Neuronal stem cell (in vitro differentiated cells): ENCODE data around the gene CDSN.

ENCODE experiments used
- DNase-seq: peaks from one replicate; pipeline ENCODE4 v3.0.0-alpha.2; 2013; ENCODE audit warnings: low spot score
- H2AFZ ChIP-seq: one replicate; pipeline ENCODE4 v1.6.1; 2013; ENCODE audit warnings: mild to moderate bottlenecking, low read length, inconsistent platforms
- H2AK5ac ChIP-seq: 2 replicates; pipeline ENCODE4 v1.6.1; 2013; ENCODE audit warnings: low read depth, mild to moderate bottlenecking, inconsistent platforms, low read length, moderate library complexity, mixed read lengths
- H2BK120ac ChIP-seq: 2 replicates; pipeline ENCODE4 v1.6.1; 2013; ENCODE audit warnings: low read depth, mild to moderate bottlenecking, inconsistent platforms, low read length, moderate library complexity, mixed read lengths
- H2BK12ac ChIP-seq: one replicate; pipeline ENCODE4 v1.6.1; 2013; ENCODE audit warnings: low read length, inconsistent platforms
- H2BK15ac ChIP-seq: 2 replicates; pipeline ENCODE4 v1.6.1; 2013; ENCODE audit warnings: mild to moderate bottlenecking, low read length, inconsistent platforms, mixed read lengths
- H2BK5ac ChIP-seq: one replicate; pipeline ENCODE4 v1.6.1; 2013; ENCODE audit warnings: inconsistent platforms, mild to moderate bottlenecking, low read length, moderate library complexity
- H3K14ac ChIP-seq: one replicate; pipeline ENCODE4 v1.6.1; 2013; ENCODE audit warnings: low read length, inconsistent platforms
- H3K18ac ChIP-seq: 2 replicates; pipeline ENCODE4 v1.6.1; 2013; ENCODE audit warnings: low read length, inconsistent platforms
- H3K23ac ChIP-seq: 2 replicates; pipeline ENCODE4 v1.6.1; 2013; ENCODE audit warnings: low read depth, mild to moderate bottlenecking, mixed read lengths, low read length, inconsistent platforms; ENCODE audit not compliant: poor library complexity
- H3K27ac ChIP-seq: replicated peaks from 3 replicates; pipeline ENCODE4 v1.5.1; 2013; ENCODE audit warnings: low read length, inconsistent platforms
- H3K27me3 ChIP-seq, 3 experiments: 2 replicates each; pipeline ENCODE4 v1.6.1; 2013; ENCODE audit warnings: low read length in 3 of 3, mild to moderate bottlenecking in 2 of 3, inconsistent platforms in 1 of 3, low read depth in 1 of 3, mixed read lengths in 1 of 3, moderate library complexity in 1 of 3; ENCODE audit not compliant: control insufficient read depth in 3 of 3, insufficient read depth in 3 of 3
- H3K36me3 ChIP-seq, 2 donors: replicated peaks in 1 of 2; 2 replicates each; pipeline ENCODE4 v1.6.1; 2013; ENCODE audit warnings: low read length in 2 of 2; ENCODE audit not compliant: control insufficient read depth in 2 of 2, insufficient read depth in 2 of 2
- H3K4ac ChIP-seq: 2 replicates; pipeline ENCODE4 v1.6.1; 2013; ENCODE audit warnings: inconsistent platforms, mild to moderate bottlenecking, low read length, moderate library complexity
- H3K4me1 ChIP-seq, 2 donors: 1 replicate in 1 of 2; 2 replicates in 1 of 2; pipeline ENCODE4 v1.6.1; 2013; ENCODE audit warnings: low read length in 2 of 2, low read depth in 1 of 2; ENCODE audit not compliant: control insufficient read depth in 2 of 2, insufficient read depth in 1 of 2
- H3K4me2 ChIP-seq: one replicate; pipeline ENCODE4 v1.6.1; 2013; ENCODE audit warnings: mild to moderate bottlenecking, low read length, inconsistent platforms; ENCODE audit not compliant: insufficient read depth, poor library complexity, severe bottlenecking
- H3K4me3 ChIP-seq, 2 donors: 2 replicates each; pipeline ENCODE4 v1.5.1; 2013; ENCODE audit warnings: low read length in 2 of 2, mild to moderate bottlenecking in 2 of 2, inconsistent platforms in 1 of 2, moderate library complexity in 1 of 2
- H3K79me1 ChIP-seq: one replicate; pipeline ENCODE4 v1.6.1; 2013; ENCODE audit warnings: low read depth, mild to moderate bottlenecking, inconsistent platforms, low read length, moderate library complexity
- H3K9ac ChIP-seq: one replicate; pipeline ENCODE4 v1.6.1; 2013; ENCODE audit warnings: mild to moderate bottlenecking, low read depth, low read length, inconsistent platforms; ENCODE audit not compliant: poor library complexity
- H3K9me3 ChIP-seq, 2 donors: replicated peaks in 1 of 2; 2 replicates each; pipeline versions ENCODE3 to v1.6.1; 2013; ENCODE audit warnings: low read length in 2 of 2, mild to moderate bottlenecking in 2 of 2, inconsistent platforms in 1 of 2, low read depth in 1 of 2, mixed read lengths in 1 of 2, moderate library complexity in 1 of 2; ENCODE audit not compliant: control insufficient read depth in 2 of 2, insufficient read depth in 1 of 2
- H4K8ac ChIP-seq: one replicate; pipeline ENCODE4 v1.6.1; 2013; ENCODE audit warnings: low read depth, mild to moderate bottlenecking, inconsistent platforms, low read length, moderate library complexity
- H4K91ac ChIP-seq: one replicate; pipeline ENCODE4 v1.6.1; 2013; ENCODE audit warnings: low read length, low read depth, mild to moderate bottlenecking, inconsistent platforms; ENCODE audit not compliant: poor library complexity
- WGBS, 2 donors: extraction: QIAGEN DNeasy Blood & Tissue Kit; methylation state at CpG; one replicate each; pipeline ENCODE4 v1.1.7; 2013; ENCODE audit warnings: missing lambda C conversion rate in 2 of 2, mixed read lengths in 1 of 2; ENCODE audit not compliant: insufficient read length in 2 of 2, insufficient replicate concordance in 1 of 2; ENCODE audit errors: extremely low coverage in 2 of 2; 5-methylcytosine and 5-hydroxymethylcytosine counted together

CDSN gene

GRCh38 chr6:31114970-31115849 is 5.0 kb downstream of the CDSN start:
- Histone ChIP-seq H3K4ac (no peak overlapping the region), H3K14ac (no peak overlapping the region), H3K27ac (no peak overlapping the region), H3K4me2 (no peak overlapping the region), H2AK5ac (no peak overlapping the region), H4K8ac (no peak overlapping the region), H3K4me3 (peak overlapping the region in 1 of 2 donors; percentile 58), H3K36me3 (no peaks in the 10 kb centered on the region), H3K23ac (no peak overlapping the region), H2BK120ac (no peak overlapping the region), H3K27me3 (peaks cover 0 to 50% (median 0%) of the 10 kb centered on the region in 3 experiments), H2AFZ (peak overlapping the region; percentile 18), H2BK15ac (no peak overlapping the region), H3K9me3 (peaks cover 0 to 2% of the 10 kb centered on the region in 2 donors), H2BK5ac (no peak overlapping the region), H4K91ac (peak overlapping the region; percentile 49), H3K9ac (peak overlapping the region; percentile 15), H3K79me1 (no peaks in the 10 kb centered on the region), H3K4me1 (peaks cover 0 to 15% of the 10 kb centered on the region in 2 donors), H2BK12ac (no peak overlapping the region), H3K18ac (no peak overlapping the region)
- no CpG with 5 or more reads among the region's 9 CpGs for WGBS, 2 donors
- no peak for DNase-seq

DNA sequence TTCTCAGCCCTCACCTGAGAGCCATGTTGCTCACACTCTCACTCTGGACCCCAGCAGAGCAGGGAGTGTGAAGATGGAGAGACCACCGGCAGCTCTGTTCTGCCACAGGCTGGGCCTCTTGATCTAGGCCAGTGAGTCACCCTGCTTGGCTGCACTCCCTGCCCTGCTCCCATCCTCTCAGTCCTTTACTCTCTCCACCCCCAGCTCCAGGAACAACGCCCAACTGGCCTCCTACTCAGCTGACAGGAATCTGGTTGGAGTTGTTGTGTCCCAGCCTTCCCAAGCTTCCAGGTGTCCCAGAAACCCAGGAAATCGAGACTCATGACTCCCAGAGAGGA is 5.7 kb downstream of the CDSN start, which contains the start of gene PSORS1C1:
Gene PSORS1C1, plus strand, starts transcription at position 260 of the 338 bp plus-strand sequence. CDS start 14,833 bp downstream, outside the sequence.
- H3K18ac ChIP-seq = peak within 1 kb of the TSS; percentile 61
- H4K91ac ChIP-seq = peak within 1 kb of the TSS; percentile 49
- H4K8ac ChIP-seq = no peak within 1 kb of the TSS
- peak within 1 kb of the TSS; percentile 15 for H3K9ac ChIP-seq
- no peak within 1 kb of the TSS for H2BK15ac ChIP-seq
- H3K9me3 ChIP-seq = peaks cover 0 to 2% of the 10 kb centered on the region in 2 donors
- H2AK5ac ChIP-seq = no peak within 1 kb of the TSS
- H3K27ac ChIP-seq = no peak within 1 kb of the TSS
- no peak within 1 kb of the TSS for H3K4me2 ChIP-seq
- peak within 1 kb of the TSS; percentile 18 for H2AFZ ChIP-seq
- no peak within 1 kb of the TSS for H3K23ac ChIP-seq
- H3K27me3 ChIP-seq = peaks cover 0 to 55% (median 0%) of the 10 kb centered on the region in 3 experiments
- WGBS, 2 donors = no CpG with 5 or more reads among the region's 3 CpGs
- H3K4ac ChIP-seq = no peak within 1 kb of the TSS
- no peak within 1 kb of the TSS for H2BK12ac ChIP-seq
- H3K4me3 ChIP-seq = peak within 1 kb of the TSS in 1 of 2 donors; percentile 58
- H2BK5ac ChIP-seq = no peak within 1 kb of the TSS
- H3K14ac ChIP-seq = no peak within 1 kb of the TSS
- no peaks in the 10 kb centered on the region for H3K36me3 ChIP-seq
- H3K4me1 ChIP-seq = peaks cover 0 to 15% of the 10 kb centered on the region in 2 donors
- no peaks in the 10 kb centered on the region for H3K79me1 ChIP-seq
- no peak for DNase-seq
- H2BK120ac ChIP-seq = no peak within 1 kb of the TSS

DNA sequence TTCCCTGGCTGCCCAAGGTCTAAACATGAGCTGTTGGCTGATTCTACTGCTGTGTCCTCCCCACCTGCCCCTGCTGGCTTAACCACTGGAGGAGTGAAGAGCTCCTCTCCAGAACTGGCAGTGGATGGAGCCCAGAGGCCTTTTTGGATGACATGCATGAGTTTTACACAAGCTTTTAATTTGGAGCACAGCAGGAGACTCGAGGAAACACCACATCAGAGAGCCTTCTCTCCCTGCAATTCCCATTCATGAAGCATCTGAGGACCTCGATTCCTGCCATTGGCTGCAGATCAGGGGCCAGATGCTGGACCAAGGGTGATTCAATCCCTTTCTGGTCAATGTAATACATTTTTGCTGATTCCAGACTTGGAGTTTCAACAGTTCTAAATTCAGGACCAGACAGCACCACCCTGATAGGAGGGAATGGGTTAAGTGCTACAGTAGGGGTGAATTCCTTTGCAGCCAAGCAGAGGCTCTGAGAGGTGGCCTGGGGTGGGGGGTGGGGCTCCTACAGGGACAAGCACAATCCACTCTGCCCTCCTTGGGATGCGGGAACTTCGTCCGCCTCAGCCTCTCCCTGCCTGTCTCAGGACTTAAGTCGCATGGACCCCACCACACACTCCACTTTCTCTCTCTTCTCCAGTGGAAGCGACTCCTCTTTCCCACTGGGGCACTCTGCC is 6.2 kb downstream of the CDSN start:
- H3K9me3 ChIP-seq = peaks cover 0 to 2% of the 10 kb centered on the region in 2 donors
- no peak overlapping the region for H3K18ac ChIP-seq
- H3K79me1 ChIP-seq = no peaks in the 10 kb centered on the region
- no peak overlapping the region for H3K4me2 ChIP-seq
- H2BK12ac ChIP-seq = no peak overlapping the region
- no peak overlapping the region for H2AK5ac ChIP-seq
- no peak overlapping the region for H2BK5ac ChIP-seq
- H2BK120ac ChIP-seq = no peak overlapping the region
- DNase-seq = no peak
- H3K23ac ChIP-seq = no peak overlapping the region
- H2AFZ ChIP-seq = peak overlapping the region; percentile 18
- no peak overlapping the region for H3K4ac ChIP-seq
- H4K91ac ChIP-seq = no peak overlapping the region
- H3K4me3 ChIP-seq = no peak overlapping the region
- H2BK15ac ChIP-seq = no peak overlapping the region
- peaks cover 0 to 15% of the 10 kb centered on the region in 2 donors for H3K4me1 ChIP-seq
- H3K36me3 ChIP-seq = no peaks in the 10 kb centered on the region
- WGBS, 2 donors = no CpG with 5 or more reads among the region's 7 CpGs
- H3K9ac ChIP-seq = no peak overlapping the region
- H3K27ac ChIP-seq = no peak overlapping the region
- H3K27me3 ChIP-seq = peaks cover 0 to 57% (median 0%) of the 10 kb centered on the region in 3 experiments
- H3K14ac ChIP-seq = no peak overlapping the region
- no peak overlapping the region for H4K8ac ChIP-seq

DNA sequence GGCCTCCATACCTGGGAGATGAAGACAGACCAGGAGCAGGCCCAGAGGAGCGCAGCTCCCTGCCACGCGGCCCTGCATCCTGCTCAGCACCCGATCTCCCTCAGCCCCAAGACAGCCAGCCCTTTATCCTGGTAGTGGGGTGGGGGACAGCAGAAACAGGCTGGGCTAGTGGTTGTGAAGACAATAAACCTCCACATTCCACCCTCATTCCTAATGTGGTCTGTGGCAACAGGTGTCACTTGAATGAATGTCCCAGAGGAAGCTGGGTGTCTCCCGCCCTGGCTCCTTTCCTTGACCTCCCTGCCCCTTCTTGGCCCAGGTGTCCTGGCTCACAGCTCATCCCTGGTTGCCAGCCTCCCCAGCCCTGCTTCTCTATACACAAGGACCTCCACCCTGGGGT is 7.8 kb downstream of the CDSN start, which contains the start of gene C6orf15:
Gene C6orf15, minus strand, starts transcription at position 98 of the 400 bp plus-strand sequence. Its CDS starts 20 bp downstream, at position 78.
- H3K36me3 ChIP-seq = no peaks in the 10 kb centered on the region
- H3K79me1 ChIP-seq = no peaks in the 10 kb centered on the region
- no peak within 1 kb of the TSS for H3K9ac ChIP-seq
- H2AK5ac ChIP-seq = peak within 1 kb of the TSS; percentile 58
- no peak within 1 kb of the TSS for H3K23ac ChIP-seq
- peaks cover 0 to 15% of the 10 kb centered on the region in 2 donors for H3K4me1 ChIP-seq
- H2AFZ ChIP-seq = no peak within 1 kb of the TSS
- H4K8ac ChIP-seq = no peak within 1 kb of the TSS
- no peak within 1 kb of the TSS for H3K4me3 ChIP-seq
- no peak within 1 kb of the TSS for H2BK5ac ChIP-seq
- WGBS, 2 donors = no CpG with 5 or more reads among the region's 5 CpGs
- no peak within 1 kb of the TSS for H3K4ac ChIP-seq
- no peak for DNase-seq
- H2BK15ac ChIP-seq = peak within 1 kb of the TSS; percentile 59
- H3K9me3 ChIP-seq = peaks cover 0 to 2% of the 10 kb centered on the region in 2 donors
- no peak within 1 kb of the TSS for H3K27ac ChIP-seq
- no peak within 1 kb of the TSS for H2BK120ac ChIP-seq
- no peak within 1 kb of the TSS for H4K91ac ChIP-seq
- H3K4me2 ChIP-seq = no peak within 1 kb of the TSS
- H3K14ac ChIP-seq = no peak within 1 kb of the TSS
- peak within 1 kb of the TSS; percentile 41 for H3K18ac ChIP-seq
- H3K27me3 ChIP-seq = peaks cover 0 to 58% (median 0%) of the 10 kb centered on the region in 3 experiments
- peak within 1 kb of the TSS; percentile 95 for H2BK12ac ChIP-seq
